Right forelimb (tissue), 1 donor: Measurements from ENCODE around the gene SERPINB1.

Experiments used
- DNase-seq: peaks from one replicate; pipeline ENCODE4 v3.0.0-alpha.2; 2018

The SERPINB1 gene

DNA sequence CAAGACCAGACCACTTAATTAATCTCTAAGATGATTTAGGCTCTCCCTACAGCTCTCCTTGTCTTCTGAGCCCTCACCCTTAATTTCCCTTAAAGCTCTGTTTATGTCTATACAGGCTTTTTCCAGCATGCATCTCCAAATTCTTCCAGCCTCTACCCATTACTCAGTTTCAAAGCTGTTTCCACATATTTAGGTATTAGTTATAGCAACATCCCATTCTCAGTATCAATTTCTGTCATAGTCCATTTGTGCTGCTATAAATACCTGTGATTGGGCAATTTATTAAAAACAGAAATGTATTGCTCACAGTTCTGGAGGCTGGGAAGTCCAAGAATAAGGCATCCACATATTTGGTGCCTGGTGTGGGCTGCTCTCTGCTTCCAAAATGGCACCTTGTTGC, 2.3 kb upstream of the SERPINB1 start:
- DNase-seq: no peak

DNA sequence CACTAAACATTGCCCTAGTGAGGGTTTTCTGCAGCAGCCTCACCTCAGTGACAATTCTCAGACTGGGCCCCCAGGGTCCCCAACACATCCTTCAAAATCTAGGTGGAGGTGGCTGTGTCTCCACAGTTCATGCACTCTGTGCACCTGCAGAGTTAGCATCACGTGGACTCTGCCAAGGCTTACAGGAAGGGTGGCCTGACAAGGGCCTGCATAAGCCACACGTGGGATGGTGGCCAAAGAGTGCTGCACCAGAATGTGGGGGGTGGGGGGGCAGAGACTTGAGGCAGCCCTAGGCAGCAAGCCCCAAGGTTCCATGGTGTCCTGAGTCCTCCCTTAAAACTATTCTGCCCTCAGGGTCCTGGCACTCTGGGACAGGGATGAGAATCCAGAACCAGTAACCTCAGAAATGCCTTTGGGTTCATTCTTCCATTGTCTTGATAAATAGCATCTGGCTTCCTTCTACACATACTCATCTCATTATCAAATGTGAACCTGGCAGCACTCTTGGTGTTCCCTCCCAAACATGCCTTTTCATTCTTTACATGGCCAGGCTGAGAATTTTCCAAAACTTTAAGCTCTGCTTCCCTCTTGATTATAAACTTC, 1.6 kb upstream of the SERPINB1 start:
- no peak for DNase-seq

DNA sequence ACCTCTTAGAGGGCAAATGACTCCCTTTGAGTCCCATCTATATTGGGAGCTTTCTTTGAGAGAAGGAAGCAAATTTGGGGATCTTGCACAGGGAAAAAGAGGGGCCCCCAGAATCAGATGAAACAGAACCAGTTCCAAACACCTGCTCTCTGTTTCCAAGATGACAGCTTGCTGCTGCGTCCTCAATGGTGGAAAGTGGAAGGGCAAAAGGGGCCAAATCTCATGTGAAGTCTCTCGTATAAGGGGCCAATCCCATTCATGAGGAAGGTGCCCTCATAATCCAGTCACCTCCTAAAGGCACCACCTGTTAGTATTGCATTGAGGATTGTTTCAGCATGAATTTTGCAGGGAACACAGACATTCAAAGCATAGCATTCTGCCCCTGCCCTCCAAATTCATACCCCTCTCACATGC, 483 bp upstream of the SERPINB1 start:
- DNase-seq: no peak

DNA sequence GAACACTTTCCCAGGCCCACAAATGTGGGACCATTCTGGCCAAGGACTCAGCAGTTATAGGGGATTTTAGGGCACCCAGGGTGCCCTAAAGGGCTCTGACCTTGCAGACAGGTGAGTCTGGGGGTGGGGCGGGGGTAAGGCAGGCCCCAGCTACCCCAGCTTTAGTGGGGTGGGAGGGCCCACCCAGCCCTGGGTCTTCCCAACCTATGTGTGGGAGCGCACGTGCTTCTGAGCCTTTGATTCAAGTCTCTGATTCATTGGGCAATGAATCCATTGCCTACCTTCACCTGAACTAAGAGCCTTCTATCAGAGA, 958 bp downstream of the SERPINB1 start:
- DNase-seq: no peak

DNA sequence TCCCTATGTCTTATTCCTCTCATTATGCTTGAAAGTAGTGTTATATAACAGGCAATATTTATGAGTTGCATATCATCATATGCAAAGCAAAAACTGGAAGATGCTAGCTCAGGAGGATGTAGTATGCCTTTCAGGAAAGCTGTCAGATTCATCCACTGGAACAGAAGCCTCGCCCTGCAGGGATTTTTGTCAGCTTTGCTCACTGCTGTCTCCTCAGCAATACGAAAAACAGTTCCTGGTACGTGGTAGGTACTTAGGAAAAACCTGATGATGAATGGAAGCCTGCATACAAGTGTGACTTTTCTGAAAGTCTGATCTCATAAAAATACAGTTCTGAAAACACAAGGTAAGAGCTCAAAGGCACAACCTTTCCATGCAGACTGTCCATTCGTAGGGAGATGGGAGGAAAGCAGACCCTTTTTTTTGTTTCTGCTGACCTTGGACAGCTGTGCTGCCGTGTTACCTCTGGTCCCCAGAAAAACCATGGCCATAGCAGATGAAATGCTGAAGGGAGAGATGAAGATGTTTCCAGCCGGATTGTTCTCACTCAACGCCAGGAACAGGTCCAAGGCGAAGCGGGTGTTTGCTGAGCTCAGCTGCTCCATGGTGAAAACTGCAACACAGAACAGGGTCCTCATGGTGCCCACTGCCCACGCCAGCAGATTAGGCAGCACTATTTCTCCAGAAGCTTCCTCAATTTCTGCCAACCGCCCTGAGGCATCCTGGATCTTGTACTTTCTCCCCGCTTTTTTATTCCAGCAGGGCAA, 1.5 kb downstream of the SERPINB1 start:
- no peak for DNase-seq

DNA sequence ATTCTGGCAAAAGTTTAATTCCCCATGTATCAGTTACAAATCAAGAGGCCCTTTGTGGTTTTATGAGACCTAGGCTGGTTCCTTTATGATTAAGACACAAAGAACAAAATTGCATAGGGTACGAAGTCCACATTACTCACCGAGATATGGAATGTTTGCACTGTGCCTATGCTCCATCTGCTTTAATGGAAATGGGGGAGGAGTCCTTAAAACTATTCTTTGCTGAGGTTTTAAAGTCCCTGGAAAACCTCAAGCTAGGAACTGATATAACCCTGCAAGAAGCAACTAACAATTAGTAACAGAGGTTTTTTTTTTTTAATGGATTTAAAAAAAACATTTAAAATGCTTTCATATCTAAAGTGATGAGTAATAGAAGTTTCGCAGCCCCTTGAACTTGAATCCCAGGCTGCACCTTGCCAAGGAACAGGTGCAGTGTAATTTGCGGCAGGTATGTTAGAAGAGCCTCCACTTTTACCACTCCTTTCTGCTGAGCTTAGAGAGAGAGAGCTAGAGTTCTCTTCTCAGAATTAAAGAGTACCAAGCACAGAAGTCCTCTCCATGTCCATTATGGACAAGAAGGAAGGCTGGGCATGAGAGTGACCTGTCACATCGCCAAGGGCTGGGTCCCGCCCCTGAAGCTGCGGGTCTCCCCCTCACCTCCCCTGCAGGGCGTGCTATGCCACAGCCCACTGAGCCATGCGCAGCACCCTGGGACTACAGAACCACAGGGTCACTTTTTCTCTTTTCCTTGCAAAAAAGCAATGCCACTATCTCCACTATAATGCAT, 2.3 kb downstream of the SERPINB1 start:
- no peak for DNase-seq

DNA sequence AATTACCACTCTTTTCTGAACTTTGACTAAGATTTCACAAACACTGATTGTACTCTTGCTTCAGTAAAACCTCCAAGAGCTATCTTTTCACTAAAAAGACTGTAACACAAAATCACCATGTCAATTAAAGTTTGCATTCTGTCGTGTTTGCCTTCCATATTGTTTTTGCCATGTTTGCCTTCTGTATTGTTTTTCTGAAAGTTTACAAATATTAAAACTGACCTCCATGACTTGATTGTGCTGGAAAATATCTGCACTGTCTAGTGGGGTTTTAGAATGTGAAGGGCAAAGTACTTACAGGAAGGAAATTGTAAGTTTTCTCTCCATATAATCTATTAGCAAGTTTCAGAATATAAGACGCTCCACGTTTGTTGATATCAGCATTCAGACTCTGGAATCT, 3.4 kb downstream of the SERPINB1 start:
- DNase-seq: no peak

DNA sequence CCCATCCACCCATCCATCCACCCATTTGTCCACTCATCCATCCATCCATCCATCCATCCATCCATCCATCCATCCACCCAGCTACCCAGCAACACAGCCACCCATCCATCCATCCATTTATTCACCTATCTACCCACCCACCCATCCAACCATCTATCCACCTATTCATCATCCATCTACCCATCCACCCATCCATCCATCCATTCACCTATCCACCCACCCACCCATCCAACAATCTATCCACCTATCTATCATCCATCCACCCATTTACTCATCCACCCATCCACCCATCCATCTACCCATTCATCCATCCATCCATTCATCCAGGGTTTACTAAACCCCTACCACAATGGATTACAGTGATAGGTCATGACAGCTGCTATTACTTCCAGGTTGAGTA, 7.4 kb downstream of the SERPINB1 start:
- DNase-seq: no peak

DNA sequence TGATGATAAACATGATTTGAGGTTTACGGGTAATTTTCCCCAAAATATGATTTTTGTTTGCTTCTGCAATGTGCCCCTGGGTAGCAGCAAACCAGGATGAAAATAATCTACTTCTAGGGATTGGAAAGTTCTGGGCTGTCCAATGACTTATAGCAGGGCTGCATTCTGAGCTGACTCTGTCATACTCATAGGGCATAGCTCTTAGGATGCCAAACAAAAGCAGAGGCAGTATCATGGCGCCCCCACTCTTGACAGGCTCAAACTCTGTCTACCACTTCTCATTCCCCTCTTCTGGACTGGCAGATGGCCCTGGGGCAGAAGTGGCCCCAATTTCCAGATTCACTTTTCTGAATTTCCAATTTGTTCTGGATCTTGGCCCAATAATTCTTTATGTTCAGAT, 10.3 kb downstream of the SERPINB1 start:
- DNase-seq: no peak

DNA sequence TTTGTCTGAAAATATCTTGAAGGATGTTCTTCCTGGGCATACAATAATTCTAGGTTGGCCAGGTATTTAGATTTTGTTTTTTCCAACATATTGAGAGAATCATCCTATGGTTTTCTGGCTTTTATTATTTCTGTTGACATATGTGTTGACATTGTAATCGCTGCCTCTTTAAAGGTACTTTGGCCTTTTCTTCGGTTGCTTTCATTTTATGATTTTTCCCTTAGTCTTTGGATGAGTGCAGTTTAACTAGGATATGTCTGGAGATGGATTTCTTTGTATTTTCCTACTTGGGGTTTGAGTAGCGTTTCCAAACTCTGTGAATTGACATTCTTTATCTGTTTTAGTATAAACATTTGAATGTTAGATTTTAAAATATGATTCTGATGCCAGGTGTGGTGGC, 11.5 kb downstream of the SERPINB1 start:
- no peak for DNase-seq

DNA sequence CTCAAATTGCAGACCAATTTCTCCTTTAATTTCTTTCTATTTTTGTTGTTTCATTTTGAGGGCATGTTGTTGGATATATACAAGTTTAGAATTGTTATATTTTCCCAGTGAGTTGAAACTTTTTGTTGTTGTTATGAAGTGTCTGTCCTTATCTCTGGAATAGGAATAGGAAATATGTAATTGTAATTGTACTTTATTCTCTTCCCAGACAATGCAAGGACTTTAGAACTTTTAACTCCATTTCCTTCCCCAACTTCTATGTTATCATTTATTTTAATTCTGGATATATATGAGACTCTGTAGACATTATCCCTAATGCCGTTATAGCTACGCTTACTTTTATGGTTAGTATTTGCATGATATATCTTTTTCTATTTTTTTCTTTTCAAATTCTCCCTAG, 12.4 kb downstream of the SERPINB1 start:
- DNase-seq: no peak

DNA sequence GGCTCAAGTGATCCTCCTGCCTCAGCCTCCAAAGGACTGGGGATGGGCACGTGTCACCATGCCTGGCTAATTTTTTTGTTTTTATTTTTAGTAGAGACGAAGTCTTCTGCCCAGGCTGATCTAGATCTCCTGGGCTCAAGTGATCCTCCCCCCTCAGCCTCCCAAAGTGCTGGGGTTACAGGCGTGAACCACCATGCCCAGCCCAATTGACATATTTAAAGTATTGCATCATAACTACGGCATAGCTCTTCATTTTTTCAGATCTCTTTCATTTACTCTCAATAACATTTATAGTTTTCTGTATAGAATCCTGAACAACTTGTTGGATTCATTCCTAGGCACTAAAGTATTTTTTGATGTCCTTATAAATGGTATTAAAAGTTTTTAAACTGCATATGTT, 13.0 kb downstream of the SERPINB1 start:
- no peak for DNase-seq

DNA sequence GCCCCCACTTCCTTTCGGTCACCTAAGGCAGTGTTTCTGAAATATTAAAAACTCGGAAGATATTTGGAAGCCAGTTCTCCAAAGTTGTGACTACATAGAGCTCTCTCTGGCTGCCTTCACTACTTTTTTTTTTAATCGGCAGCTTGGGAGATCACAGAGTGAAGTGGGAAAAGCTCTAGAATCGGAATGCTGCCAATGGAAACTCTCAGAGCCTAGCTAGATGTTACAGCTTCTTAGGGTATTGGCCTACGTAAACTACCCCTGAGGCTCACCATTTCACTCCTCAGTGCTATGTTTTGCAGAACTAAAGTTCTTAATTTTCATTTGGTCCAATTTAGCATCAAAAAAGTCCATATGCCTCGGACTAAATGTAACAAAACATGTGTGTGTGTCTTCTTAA, 14.5 kb downstream of the SERPINB1 start:
- DNase-seq: no peak

DNA sequence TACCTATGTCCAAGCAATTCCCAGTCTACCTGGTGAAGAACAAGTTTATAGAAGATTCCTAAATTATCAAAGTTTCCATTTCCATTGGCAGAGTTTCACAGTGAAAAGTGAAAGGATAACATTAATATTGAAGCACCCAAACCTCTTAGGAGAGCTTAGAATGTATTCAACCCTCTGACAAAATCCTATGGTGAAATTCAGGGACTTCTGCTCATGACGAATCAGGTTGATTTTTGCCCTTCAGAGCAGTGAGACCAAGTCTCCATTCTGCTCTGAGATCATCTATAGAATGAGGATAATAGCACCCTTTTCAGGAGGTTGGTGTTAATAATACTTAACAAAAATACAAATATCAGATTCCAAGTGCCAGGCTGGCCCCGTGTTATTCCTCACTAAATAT, 15.5 kb downstream of the SERPINB1 start:
- DNase-seq: no peak

DNA sequence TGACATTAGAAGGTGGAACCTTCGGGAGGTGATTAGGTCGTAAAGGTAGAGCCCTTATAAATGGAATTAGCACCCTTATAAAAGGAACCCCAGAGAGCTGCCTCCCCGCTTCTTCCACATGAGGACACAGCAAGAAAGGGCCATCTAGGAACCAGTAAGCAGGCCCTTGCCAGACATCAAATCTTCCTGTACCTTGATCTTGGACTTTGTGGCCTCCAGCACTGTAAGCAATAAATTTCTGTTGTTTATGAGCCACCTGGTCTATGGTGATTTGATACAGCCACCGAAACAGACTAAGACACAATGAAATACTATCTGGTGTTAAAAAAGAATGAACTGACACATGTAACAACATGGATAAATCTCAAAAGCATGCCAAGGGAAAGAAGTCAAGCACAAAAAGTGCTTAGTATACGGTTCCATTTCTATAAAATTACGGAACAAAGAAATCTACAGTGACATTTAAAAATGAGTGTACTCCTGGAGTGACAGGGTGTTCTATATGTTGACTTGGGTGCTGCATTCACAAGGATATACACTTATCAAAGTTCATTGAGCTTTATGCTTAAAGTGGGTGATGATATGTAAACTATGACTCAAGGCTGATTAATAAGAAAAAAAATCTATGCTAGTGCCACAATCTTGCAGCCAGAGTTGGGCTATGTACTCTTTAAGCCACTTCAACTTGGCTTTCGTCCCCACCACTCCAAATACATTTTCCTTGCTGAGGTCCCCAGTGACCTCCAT, 18.4 kb downstream of the SERPINB1 start:
- DNase-seq: no peak

DNA sequence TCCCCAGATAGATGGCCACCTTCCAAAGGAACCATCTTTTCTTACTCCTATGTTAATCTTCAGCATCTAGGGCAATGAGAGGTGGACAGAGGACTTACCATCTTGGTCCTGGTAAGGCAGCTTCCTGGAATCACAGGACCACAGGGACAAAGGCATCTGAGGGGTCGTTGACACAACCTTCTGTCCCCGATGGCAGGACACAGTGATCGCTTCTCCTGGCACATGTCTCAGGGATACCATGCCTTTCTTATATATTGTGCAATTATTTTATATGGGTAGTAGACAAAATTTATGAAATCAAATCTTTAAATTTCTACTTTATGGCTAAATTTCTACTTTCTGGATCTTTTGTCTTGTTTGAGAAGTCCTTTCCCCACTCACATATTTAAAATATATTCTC, 20.1 kb downstream of the SERPINB1 start:
- DNase-seq: no peak

DNA sequence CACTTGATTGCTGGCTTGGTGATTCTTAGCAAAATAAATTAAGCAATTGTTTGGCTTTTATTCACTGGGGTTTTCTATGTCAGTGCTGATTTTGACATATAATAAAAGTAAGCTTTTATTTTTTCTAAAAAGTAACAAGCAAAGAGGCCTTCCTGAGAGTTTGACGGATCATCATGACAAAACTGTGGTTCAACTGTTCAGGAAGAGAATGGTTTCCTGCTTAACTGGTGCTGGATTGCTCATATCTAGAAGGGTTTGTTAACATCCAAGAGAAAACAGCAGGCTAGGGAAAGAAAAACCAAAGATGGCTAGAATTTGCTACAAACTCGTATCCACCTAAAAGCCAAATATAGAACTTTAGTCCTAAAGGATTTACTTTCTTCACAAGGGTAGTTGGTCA, 21.2 kb downstream of the SERPINB1 start:
- no peak for DNase-seq

DNA sequence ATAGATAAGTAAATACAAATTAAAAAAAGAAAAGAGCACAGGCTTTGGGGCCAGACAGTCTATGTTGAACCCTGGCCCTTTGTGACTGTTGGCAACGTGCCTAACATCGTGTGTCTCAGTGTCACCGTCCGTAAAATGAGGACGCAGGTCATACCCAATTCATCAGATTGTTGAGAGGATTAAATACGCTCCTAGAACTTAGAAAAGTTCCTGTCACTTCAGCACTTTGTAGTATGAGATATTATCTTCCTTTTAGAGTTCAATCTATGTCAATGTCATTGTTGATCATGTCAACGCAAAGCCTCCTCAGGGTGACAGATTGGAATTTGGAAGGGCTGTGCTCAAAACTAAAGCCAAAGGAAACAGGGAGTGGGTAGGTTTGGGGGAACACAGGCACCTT, 21.7 kb downstream of the SERPINB1 start:
- DNase-seq: no peak

DNA sequence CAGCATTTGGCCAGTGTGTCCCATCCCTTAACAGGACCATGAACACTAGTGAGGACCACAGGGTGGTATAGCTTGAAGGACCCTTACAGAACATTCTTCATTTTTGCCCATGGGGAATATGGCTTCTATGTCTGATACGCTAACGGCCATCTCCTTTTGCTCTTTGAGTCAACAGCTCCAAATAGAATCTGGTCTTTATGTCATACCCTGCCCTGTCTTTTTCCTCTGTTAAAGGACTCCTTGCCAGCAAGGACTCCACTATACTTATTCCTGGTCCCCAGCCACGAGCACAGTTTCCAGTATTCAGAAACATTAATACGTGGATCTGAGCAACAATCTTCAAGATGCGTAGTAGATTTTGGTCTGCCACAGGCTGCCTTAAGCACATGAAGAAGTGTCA, 22.5 kb downstream of the SERPINB1 start:
- no peak for DNase-seq

DNA sequence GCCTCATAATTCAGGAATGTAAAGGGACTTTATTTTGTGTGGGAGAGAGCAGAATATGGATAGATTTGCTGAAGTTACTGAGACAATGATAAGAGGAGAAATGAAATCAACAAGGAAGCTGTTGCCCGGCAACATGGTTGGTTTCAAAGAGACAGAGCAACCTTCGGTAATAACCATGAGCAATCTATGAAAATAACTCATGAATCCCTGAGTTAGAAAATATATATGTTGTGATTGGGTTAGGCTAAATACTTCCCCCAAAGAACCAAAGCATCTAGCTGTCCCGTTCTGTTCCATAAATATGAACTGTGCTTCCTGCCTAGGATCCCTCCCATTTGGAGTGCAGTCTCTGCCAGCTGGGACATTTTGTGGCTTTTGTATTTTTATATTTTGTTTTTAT, 23.1 kb downstream of the SERPINB1 start:
- DNase-seq: no peak

DNA sequence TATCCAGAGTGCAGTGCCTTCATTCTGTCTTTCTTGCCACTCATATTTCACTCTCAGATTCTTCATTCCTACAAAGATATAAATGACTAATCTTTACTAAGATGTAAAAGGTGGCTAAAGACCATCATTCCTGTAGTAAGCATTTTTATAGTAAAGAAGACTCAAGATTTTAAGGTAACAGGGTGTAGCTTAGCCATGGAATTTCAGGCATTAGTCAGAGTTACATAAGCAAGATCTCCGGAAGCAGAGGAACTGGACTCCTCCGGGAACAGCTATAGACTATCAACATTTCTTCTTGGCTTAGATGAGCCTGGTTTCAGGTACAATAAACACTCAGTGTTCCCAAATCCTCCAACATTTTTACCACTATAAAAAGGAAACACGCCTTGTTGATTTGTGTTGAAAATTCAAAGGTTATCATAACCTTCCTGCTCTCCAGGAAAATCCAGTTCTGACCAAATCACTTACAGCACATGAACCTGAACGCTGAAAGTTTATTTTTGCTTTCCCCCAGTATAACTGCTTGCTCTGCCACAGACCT, 23.7 kb downstream of the SERPINB1 start:
- no peak for DNase-seq

DNA sequence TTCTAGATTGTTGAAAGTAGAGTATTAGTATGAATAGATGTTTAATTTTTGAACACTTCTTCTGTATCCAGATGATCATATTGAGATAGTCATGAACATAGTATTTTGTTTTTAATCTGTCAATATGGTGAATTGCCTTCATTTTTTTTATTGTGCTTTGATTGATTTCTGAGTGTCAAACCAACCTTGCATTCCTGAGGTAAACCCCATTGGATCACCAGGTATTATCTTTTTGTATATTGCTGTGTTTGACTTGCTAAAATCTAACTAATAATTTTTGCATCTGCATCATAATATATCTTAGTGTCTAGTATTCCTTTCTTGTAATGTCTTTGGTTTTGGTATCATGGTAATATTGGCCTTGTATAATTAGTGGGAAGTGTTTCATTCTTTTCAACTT, 25.5 kb downstream of the SERPINB1 start:
- DNase-seq: no peak

DNA sequence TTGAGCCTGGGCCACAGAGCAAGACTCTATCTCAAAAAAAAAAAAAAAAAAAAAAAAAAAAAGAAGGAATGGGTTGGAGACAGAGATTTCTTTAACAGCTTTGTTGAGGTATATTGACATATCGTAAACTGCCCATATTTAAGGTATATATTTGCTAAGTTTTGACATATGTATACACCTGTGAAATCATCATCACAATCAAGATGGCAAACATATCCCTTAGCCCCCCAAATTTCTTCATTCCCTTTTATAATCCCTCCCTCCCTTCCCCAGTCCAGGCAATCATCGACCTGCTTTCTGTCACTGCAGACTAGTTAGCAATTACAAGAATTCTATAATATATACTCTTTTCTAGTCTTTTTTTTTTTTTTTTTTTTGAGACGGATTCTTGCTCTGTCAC, 29.0 kb downstream of the SERPINB1 start:
- no peak for DNase-seq
